LNCaP clone FGC (cell line): ENCODE data around the gene ECPAS.

Source experiments
- DNase-seq: peaks from one replicate; pipeline ENCODE4 v3.0.0-alpha.2; 2011; ENCODE audit warnings: low read depth
- H3K4me3 ChIP-seq: 2 replicates; pipeline ENCODE4 v1.5.1; 2011; ENCODE audit warnings: mild to moderate bottlenecking, low read depth, low read length, control low read depth
- TF ChIP-seq, protein P1 (sequence below): IDR thresholded peaks from 2 replicates; pipeline ENCODE4 v1.5.1; 2012; ENCODE audit warnings: mild to moderate bottlenecking; ENCODE audit not compliant: control insufficient read depth, insufficient read depth; ENCODE audit errors: extremely low read depth

ECPAS gene, protein sequence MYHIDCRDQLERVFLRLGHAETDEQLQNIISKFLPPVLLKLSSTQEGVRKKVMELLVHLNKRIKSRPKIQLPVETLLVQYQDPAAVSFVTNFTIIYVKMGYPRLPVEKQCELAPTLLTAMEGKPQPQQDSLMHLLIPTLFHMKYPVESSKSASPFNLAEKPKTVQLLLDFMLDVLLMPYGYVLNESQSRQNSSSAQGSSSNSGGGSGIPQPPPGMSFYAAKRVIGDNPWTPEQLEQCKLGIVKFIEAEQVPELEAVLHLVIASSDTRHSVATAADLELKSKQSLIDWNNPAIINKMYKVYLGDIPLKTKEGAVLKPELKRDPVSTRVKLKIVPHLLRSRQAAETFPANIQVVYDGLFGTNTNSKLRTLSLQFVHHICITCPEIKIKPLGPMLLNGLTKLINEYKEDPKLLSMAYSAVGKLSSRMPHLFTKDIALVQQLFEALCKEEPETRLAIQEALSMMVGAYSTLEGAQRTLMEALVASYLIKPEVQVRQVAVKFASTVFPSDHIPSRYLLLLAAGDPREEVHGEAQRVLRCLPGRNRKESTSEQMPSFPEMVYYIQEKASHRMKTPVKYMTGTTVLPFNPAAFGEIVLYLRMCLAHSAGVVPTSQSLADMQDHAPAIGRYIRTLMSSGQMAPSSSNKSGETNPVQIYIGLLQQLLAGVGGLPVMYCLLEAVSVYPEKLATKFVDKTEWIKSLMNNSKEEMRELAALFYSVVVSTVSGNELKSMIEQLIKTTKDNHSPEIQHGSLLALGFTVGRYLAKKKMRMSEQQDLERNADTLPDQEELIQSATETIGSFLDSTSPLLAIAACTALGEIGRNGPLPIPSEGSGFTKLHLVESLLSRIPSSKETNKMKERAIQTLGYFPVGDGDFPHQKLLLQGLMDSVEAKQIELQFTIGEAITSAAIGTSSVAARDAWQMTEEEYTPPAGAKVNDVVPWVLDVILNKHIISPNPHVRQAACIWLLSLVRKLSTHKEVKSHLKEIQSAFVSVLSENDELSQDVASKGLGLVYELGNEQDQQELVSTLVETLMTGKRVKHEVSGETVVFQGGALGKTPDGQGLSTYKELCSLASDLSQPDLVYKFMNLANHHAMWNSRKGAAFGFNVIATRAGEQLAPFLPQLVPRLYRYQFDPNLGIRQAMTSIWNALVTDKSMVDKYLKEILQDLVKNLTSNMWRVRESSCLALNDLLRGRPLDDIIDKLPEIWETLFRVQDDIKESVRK (N-terminal part only)

GRCh38 chr9:111483858-111484571, at the start of gene ECPAS:
Gene ECPAS (minus strand): TSS chr9:111484383. CDS start chr9:111472918, 11,465 bp downstream.
- H3K4me3 ChIP-seq = peak within 1 kb of the TSS; percentile 83
- DNase-seq = peak; percentile 59
- TF ChIP-seq, protein P1, sequence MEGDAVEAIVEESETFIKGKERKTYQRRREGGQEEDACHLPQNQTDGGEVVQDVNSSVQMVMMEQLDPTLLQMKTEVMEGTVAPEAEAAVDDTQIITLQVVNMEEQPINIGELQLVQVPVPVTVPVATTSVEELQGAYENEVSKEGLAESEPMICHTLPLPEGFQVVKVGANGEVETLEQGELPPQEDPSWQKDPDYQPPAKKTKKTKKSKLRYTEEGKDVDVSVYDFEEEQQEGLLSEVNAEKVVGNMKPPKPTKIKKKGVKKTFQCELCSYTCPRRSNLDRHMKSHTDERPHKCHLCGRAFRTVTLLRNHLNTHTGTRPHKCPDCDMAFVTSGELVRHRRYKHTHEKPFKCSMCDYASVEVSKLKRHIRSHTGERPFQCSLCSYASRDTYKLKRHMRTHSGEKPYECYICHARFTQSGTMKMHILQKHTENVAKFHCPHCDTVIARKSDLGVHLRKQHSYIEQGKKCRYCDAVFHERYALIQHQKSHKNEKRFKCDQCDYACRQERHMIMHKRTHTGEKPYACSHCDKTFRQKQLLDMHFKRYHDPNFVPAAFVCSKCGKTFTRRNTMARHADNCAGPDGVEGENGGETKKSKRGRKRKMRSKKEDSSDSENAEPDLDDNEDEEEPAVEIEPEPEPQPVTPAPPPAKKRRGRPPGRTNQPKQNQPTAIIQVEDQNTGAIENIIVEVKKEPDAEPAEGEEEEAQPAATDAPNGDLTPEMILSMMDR = 0 out of 2 replicates have a peak, but pooled peaks have one; percentile 1

- DNase-seq = no peak
- TF ChIP-seq, protein P1 = no peak
Observed at GRCh38 chr9:111533099-111533790, 49.1 kb upstream of the ECPAS start.

DNA sequence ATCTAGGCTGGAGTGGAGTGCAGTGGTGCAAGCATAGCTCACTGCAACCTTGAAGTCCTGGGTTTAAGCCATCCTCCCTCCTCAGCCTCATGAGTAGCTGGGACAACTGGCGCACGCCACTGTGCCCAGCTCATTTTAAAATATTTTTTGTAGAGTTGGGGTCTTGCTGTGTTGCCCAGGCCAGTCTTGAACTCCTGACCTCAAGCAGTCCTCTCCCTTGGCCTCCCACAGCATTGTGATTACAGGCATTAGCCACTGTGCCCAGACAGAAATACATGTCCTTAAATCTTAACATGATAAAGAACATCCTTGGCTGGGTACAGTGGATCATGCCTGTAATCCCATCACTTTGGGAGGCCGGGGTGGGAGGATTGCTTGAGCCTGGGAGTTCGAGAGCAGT, 47.5 kb upstream of the ECPAS start:
- TF ChIP-seq, protein P1 = no peak
- no peak for DNase-seq
- H3K4me3 ChIP-seq = no peak overlapping the region

More at GRCh38 chr9:111533099-111533790, 49.1 kb upstream of the ECPAS start:
- no peak overlapping the region for H3K4me3 ChIP-seq

GRCh38 chr9:111529787-111530186, 45.6 kb upstream of the ECPAS start:
- no peak overlapping the region for H3K4me3 ChIP-seq
- TF ChIP-seq, protein P1 = no peak
- DNase-seq = no peak

- H3K4me3 ChIP-seq = no peak overlapping the region
- DNase-seq = no peak
- TF ChIP-seq, protein P1 = no peak
Observed at GRCh38 chr9:111527347-111527746, 43.2 kb upstream of the ECPAS start.
